NCI-H524 (cell line): ENCODE data around the gene ACTR5.

Experiments
- DNase-seq, 2 experiments: peaks; one replicate each; lab custom pipeline; 2025; lab: John Stamatoyannopoulos, UW

The ACTR5 gene

DNA sequence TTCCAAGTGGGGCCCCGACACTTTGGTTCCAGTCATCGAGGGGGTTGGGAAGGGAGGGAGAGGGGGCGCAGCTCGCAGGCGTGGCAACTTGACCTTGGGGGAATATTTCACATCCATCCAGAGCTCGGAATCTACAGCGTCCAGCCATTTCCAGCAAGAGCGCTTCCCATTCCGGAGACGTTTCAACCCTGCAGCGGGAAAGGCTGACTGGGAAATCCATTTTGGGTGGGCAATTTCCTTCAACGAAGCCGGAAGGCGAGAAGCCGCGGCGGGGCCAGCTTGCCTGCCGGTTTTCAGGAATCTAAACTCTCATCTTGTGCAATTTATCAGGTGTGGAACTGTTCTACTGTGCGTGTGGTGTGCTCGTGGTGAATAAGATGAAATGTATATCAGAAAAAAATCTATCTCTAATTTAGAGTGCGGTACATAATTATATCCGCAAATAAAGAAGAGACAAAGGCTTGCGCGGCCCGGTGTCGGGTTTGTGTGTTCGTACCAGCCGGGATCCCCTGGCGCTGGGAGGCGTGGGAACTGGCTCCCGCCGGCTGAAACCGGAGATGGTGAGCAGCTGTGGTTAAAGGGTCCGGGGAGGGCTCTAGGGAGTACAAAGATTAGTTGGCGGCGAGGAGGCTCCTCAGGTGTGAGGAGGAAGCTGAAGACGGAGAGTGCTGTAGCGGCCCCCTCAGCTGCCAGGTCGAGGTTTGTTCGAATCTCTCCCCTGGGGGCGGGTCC lies 19.2 kb upstream of the ACTR5 start:
- DNase-seq: peak; percentile 87 to 95

DNA sequence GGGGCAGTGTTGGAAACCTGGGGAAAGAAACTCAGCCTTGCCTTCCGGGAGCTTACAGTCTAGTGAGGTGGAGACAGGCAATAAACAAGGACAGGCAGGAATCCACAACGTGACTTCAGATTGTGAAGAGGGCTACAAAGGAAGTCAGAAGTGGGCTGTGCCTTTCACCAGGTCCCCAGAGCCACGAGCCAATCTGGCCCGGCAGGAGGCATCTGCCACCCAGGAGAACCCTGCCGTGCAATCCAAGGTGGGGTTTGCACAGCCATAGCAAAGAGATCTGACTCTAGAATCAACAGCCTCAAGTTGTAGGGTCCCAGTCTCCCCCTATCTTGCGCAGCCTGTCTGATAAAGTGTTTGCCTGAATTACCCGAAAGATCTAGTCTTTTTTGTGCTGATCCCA lies 18.5 kb upstream of the ACTR5 start:
- peak; percentile 32 to 64 for DNase-seq

DNA sequence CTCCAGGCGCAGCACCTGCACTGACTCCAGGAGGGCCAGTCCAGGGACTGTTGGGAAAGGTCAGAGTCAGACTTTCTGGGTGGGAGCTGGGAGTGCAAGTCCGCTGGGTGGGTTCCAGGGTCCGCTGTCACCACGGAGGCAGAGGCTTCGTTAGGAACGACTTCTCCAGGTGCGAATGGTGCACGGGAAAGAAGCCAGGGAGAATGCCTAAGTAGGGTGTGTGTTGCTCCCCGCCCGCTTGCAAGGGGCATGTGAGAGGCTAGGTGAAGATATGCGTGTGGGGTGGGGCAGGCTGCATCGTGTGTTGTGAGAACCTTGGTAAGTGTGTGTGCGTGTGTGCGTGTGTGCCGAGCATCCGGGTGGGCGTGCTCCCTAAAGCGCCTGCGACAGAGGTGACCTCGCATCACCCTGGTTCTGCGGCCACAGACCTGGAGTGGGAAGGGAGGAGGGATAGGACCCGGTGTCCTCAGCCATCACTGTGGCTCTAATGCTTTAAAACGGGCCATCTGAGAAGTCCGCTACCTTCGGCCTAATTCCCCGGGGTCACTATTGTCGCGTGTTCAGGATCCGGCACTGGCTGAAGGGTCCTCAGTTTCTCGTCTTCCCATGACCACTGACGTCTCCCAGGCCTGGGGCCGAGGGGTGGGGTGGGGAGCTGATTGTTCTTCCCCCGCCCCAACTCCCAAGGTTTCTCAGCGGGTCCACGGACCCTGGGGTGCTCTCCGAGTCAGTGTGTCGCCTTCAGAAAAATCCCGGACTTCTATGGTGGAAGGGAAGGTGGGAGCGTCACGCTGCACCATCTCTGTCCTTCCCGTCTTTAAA lies 17.9 kb upstream of the ACTR5 start:
- peak in 1 of 2 experiments; percentile 38 for DNase-seq

DNA sequence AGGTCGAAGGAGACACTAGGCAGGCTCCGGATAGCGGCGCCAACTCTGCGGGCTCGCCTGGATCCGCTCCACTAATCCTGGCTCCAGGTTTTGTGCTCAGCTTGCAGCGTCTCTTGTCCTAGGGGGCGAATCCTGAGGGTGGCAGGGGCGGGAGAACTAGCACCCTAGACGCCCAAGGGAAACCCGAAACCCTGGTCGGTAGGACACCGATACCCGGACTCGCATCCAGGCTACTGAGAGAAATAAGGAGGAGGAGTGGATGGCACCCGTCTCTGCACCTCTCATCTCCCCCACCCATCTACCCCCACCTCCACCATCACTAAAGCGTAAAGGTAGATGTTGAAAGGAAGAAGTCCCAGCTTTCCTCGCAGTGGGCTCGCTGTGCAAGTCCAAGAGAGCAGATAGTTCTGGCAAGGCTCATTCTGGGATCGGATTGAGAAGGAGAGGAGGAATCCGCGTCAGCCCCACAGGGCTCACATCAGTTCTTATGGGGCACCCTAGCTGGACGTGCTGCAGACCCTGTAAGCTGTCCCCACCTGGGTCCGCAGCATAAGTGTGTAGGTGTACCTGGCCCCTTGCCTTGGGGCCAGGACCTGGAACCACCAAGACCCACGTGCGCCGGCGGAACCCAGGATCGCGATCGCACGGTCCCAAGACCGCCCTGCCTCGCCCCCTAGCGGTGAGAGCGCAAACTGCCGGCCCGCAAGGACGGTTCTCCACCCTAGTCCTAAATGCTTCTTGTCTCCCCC lies 17.1 kb upstream of the ACTR5 start:
- DNase-seq: peak; percentile 90 to 97

DNA sequence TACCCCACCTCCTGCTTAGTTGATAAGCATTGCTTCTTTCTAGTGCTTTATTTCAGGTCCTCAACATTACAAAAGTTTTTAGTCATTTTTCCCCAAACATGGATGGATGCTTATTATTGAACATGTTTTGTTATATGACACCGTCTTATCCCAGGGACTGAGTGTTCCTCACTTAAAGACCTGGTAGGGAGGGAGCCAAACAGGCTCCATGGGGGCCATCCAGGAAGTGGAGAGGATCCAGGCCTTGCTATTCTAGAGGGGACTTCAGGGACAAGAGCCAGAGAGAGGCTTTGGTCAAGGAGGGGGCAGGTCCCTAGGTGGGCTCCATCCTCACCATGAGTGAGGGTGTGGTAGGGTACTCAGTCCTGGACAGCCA lies 16.5 kb upstream of the ACTR5 start:
- DNase-seq: no peak

DNA sequence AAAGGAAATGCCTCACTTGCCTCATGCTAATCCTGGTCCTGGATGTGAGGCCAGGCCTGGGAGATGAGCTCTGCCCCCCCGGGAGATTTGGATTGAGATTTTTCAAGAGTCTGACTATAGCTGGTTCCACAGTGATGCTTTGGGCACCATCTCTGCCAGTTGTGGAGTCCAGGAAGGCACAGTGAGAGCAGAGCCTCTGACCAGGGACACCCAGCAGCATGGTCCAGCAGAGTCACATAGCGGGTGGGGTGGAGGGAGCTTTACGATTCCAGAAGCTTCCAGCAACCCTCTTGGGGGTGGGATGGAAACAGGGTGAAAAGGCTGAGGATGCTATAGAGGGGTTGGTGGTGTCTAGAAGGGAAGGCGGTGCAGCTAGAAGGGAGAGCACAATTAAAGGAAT lies 15.3 kb upstream of the ACTR5 start:
- no peak for DNase-seq

DNA sequence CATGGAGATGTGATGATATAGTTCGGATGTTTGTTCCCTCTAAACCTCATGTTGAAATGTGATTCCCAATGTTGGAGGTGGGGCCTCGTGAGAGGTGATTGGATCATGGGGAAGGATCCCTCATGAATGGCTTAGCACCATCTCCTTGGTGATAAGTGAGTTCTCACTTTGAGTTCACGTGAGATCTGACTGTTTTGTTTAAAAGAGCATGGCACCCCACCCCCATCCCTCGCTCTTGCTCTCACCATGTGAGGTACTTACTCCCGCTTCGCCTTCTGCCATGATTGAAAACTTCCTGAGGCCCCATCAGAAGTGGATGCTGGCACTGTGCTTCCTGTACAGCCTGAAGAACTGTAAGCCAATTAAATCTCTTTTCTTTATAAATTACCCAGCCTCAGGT lies 13.1 kb upstream of the ACTR5 start:
- no peak for DNase-seq

DNA sequence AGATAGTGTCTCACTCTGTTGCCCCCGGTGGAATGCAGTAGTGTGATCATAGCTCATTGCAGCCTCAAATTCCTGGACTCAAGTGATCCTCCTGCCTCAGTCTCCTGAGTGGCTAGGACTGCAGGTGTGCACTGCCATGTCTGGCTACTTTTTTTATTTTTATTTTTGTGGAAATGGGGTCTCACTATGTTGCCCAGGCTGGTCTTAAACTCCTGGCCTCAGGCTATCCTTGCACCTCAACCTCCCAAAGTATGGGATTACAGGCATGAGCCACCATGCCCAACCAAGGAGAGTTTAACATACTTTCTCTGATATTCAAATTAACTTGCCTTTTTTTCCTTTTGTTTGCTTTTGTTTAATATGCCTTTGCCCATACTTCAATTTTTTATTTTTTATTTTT lies 10.4 kb upstream of the ACTR5 start:
- DNase-seq: no peak

DNA sequence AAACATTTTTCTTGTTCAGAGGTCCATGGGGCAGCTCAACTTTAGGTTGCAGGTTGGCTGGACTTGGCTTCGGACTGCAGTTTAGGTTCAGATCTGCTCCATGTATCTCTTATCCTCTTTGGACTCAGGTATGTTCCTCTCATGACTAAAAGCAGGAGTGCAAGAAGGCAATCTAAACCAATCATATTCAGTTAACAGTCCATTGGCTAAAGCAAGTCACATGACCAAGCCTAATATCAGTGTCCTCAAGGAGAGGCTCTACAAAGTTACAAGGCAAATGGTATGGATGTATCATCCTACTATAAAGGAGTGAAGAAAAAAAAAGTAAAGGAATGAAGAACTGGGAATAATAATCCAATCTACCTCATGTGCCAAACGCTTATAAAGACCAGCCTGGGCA lies 2.5 kb upstream of the ACTR5 start:
- no peak for DNase-seq

DNA sequence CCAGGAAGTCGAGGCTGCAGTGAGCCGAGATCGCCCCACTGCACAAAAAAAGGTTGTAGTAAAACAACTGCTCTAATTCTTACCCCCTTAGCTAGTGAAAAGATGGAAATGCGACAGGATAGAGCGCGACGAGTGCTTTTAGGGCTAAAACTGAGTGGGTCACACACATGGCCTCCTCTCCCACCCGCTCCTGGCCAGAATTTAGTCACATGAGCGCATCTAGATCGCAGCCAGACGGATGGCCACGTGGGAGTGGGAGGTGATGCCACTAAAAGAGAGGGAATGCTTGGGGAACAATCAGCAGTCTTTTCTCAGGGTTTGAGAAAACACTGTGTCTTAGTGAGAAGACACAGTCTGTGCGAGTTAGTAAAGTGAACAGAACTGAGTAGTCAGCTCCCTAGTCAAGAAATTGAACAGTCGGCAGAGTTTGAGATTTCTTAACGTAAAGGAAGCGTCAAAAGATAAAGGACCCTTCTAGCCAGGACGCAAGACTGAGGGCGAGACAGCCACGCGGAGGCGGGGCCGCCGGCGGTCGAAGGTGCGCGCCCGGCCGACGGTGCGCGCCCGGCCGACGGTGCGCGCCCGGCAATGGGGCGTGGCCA lies 664 bp upstream of the ACTR5 start:
- DNase-seq: no peak

DNA sequence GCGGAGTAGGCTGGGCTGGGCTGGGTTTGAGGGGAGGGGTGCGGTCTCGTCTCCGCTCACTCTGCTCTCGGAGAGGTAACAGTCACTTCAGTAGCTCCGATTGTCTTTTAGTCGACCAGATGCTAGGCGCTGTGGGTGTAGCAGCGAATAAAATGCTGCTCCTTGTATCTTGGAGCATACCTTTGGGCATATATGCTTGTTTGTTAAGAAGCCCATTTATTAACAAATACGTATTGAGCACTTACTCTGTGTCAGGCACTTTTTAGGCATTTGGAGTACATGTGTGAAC lies 545 bp downstream of the ACTR5 start:
- peak in 1 of 2 experiments; percentile 28 for DNase-seq

DNA sequence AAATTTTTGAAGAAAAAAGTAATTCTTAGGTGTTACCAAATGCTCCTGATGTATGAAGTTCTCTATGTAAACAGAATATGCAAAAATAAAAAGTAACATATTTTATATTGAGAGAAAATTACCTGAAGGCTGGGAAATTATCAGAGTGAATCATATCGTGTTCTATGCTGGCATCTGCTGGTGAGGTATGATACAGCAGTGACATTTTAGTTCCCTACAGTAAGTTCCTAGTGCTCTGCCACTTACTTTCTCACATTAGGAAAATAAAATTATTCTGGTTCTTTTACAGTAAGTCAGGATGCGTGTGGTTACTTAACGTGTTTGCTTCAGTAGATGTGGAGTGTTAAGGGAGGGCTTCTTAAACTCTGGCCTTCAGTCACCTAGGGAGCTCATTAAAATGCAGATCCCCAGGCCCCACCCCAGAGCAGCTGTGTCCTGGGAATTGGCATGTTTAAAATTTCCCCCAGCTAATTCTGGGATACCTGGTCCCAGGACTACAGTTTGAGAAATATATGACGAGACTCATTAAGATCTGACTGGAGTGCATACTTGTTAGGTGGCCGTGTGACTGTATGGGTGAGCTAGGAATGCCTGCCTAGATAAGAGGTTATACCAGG lies 3.2 kb downstream of the ACTR5 start:
- DNase-seq: peak; percentile 9 to 36

DNA sequence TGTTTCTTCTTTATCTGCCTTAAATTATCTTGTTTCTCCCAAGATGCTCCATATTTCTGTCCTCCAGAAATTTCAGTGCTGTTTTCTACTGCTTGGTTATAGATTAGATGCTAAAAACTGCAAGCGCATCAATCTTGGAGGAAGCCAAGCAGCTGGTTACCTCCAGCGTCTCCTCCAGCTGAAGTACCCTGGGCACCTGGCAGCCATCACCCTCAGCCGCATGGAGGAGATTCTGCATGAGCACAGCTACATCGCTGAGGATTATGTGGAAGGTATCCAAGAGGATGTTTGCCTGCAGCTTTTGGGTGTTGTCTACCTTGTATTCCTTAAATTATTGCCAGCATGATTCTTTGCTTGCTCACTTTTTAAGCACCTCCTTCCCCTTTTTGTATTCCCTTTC lies 3.8 kb downstream of the ACTR5 start:
- peak in 1 of 2 experiments; percentile 51 for DNase-seq

DNA sequence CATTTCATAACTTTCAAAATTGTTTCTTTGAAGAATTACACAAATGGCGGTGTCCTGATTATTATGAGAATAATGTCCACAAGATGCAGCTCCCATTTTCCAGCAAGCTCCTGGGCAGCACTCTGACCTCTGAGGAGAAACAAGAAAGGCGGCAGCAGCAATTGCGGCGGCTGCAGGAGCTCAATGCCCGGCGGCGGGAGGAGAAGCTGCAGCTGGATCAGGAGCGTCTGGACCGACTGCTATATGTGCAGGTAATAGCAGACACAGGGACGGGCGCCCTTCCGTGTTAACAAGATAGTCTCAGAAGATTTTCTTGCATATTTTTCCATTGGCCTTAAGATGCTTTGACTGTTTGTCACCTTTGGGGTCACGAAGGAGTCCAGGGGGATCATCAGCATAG lies 6.7 kb downstream of the ACTR5 start:
- DNase-seq: no peak

DNA sequence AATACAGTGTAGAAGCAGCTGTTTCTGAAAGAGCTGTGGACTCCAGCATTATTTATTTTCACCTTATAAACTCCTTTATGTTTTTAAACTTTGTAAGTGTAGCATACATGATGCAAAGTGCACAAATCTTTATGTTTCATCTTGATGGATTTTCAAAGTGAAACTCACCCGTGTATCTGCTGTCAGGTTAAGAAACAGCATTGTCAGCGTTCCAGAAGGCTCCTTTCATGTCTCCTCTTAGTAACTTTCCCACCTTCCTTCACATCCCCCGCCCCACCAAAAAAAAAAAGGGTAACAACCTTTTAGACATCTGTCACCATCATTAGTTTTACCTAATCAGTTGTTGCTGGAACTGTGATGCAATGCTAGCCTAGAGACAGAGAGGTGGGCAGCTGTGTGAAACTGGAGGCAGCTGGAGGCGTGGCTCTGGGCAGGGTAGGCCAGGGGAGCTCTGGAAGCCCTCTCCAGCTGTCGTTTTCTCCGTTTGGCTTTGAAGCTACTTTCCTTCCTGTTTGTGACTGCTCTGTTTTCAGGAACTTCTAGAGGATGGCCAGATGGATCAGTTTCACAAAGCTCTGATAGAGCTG lies 7.2 kb downstream of the ACTR5 start:
- peak; percentile 60 to 87 for DNase-seq

DNA sequence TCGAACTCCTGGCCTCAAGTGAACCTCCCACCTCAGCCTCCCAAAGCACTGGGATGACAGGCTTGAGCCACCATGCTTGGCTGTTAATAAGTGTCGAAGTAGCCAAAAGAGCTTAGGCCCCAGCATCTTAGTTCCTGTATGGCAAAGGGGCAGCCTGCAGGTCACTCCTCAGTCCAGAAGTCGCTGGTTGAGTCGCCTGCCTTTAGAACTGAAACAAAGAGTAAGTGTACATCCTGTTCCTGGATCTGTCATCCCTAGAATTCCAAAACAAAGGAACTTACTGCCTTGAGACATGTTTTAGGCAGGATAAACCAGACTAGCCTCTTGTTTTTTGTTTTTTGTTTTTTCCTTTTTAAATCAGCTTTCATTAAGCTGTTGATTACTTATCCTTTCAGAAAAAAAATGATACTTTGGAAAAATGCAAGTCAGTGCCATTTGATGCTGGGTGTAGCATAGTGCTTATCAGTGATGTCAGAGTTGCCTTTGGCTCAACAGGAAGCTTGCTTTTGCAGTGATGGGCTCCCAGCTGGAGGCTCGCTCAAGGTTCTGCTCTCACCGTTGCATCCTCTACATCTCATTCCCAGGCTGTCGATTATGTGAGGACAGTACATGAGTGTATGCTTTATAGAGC lies 9.0 kb downstream of the ACTR5 start:
- DNase-seq: no peak

DNA sequence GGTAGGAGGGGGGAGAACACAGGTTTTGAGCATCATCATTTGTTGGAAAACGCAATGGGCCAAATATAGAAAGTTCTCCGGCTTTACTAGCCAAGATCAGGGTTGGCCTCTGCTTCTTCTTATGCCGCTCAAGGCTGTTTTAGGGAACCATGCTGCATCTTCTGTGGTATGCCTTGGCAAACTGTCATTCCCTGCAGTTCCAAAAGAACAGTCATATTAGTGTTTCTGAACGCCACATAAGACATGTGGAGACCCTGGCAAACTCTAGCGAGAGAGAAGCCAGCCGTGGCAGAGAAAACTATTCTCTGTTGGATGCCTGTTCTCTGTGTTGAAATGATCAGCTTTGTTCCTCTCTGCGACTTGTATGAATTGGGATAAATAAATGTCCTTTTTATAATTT lies 10.8 kb downstream of the ACTR5 start:
- DNase-seq: no peak

DNA sequence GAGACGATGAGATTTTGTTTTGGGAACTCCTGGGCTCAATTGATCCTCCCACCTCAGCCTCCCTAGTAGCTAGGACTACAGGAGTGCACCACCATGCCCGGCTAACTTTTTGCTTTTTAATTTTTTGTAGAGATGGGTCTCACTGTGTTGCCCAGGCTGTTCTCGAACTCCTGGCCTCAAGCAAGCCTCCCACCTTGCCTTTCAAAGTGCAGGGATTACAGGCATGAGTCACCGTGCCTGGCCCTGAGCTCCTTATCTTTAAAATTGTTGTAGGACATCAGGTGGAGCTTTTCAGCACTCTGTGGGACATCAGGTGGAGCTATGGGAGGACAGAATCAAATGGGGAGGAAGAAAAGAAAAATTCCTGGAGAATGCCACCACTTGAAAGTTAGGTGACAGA lies 12.7 kb downstream of the ACTR5 start:
- no peak for DNase-seq

DNA sequence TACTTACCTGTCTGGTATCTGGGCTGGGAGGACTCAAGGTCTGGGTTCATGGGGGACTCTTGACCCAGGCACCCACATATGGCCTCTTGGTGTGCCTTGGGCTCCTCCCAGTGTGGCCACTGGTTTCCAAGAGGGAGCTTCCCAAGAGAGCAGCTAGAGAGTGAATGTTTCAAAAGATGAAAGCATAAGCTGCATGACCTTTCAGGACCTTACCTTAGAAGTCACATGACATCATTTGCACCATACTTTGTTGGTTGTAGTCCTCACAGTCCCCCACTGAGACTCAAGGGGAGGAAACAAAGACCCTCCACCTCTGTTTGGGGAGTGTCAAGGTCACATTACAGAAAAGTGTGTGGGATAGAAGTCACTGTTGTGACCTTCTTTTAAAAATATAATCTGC lies 13.9 kb downstream of the ACTR5 start:
- no peak for DNase-seq

DNA sequence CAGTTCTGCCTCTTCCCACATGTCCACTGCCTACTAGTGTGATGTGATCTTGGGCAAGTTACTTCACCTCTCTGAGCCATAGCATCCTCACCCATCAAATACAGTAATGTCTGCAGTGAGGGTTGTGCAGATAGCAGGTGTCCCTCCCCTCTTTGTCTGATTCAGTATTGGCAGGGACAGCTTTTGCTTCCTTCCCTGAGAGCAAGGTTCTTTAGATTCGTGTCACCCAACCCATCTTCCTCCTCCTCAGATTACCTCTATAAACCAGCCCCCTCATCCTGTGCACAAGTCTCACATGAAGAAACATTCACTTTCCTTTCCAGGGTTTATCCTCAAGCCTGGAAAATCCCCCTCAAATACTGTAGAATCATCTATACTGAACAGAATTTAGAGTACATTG lies 15.4 kb downstream of the ACTR5 start:
- no peak for DNase-seq

DNA sequence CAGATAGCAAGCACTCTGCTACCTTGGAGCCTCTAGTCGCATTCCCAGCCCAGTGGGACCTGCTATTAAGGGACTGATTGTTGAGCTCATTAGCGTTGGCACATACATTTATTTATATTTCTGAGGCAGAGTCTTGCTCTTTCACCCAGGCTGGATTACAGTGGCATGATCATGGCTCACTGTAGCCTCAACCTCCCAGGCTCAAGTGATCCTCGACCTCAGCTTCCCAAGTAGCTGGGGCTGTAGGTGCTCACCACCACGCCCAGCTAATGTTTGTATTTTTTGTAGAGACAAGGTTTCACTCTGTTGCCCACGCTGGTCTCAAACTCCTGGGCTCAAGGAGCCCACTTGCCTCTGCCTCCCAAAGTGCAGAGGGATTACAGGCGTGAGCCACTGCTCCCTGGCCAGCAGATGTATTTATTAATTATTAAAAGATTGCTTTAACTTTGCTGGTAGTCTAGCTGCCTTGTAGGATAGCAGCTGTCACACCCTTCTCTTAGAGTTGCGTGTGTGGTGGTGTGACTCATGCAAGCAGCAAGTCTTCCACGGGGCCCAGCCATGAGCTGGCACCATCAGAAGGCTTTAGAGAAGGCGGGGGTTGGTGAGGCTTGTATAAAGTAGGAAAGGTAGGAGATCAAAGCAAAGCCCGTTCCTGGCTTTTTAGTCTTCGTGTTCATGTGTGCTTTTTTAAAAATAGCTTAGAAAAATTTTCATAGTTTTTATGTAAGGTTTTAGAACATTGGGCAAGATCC lies 16.5 kb downstream of the ACTR5 start:
- no peak for DNase-seq
